ENCODE data around the gene ECHDC3. TPM values are rescaled to one million over a fixed set of nuclear protein-coding genes. Genes with fewer than 3 reads are reported as not detected.

ECHDC3 gene
- total and polyA plus RNA-seq, 9 donors, result 5.8 to 12.7 (median 8.6) TPM

- H3K27me3 ChIP-seq (ENCODE audit: control insufficient read depth, insufficient read depth, low read length), result no peaks in the 10 kb centered on the region
- H3K4me1 ChIP-seq (ENCODE audit: control insufficient read depth, insufficient read depth, low read length), result peaks cover 13% of the 10 kb centered on the region
- H3K9me3 ChIP-seq (replicated peaks; ENCODE audit: control insufficient read depth, low read depth, low read length), result no peaks in the 10 kb centered on the region
- peaks cover 37% of the 10 kb centered on the region for H3K36me3 ChIP-seq (ENCODE audit: control insufficient read depth, insufficient read depth, low read length)
- no peak overlapping the region for H3K27ac ChIP-seq (ENCODE audit: low read length)
- no peak overlapping the region for H3K4me3 ChIP-seq (ENCODE audit: low read length)
- no peak for DNase-seq
- no CpG with 5 or more reads among the region's 8 CpGs for WGBS (ENCODE audit: insufficient coverage)
Observed at GRCh38 chr10:11759347-11759746, 17.2 kb downstream of the ECHDC3 start.

- Histone ChIP-seq H3K4me1 (ENCODE audit: control insufficient read depth, insufficient read depth, low read length) (peaks cover 13% of the 10 kb centered on the region), H3K4me3 (ENCODE audit: low read length) (no peak overlapping the region), H3K27ac (ENCODE audit: low read length) (no peak overlapping the region), H3K27me3 (ENCODE audit: control insufficient read depth, insufficient read depth, low read length) (no peaks in the 10 kb centered on the region), H3K36me3 (ENCODE audit: control insufficient read depth, insufficient read depth, low read length) (peaks cover 39% of the 10 kb centered on the region), H3K9me3 (replicated peaks; ENCODE audit: control insufficient read depth, low read depth, low read length) (no peaks in the 10 kb centered on the region)
- WGBS (ENCODE audit: insufficient coverage), result 65% methylated on average over 4 of the region's 8 CpGs
- no peak for DNase-seq
Observed at GRCh38 chr10:11760151-11760550, 18.0 kb downstream of the ECHDC3 start.

- Histone ChIP-seq H3K36me3 (ENCODE audit: control insufficient read depth, insufficient read depth, low read length) (peaks cover 35% of the 10 kb centered on the region), H3K27ac (ENCODE audit: low read length) (no peak overlapping the region), H3K27me3 (ENCODE audit: control insufficient read depth, insufficient read depth, low read length) (no peaks in the 10 kb centered on the region), H3K4me1 (ENCODE audit: control insufficient read depth, insufficient read depth, low read length) (peaks cover 13% of the 10 kb centered on the region), H3K9me3 (replicated peaks; ENCODE audit: control insufficient read depth, low read depth, low read length) (no peaks in the 10 kb centered on the region), H3K4me3 (ENCODE audit: low read length) (no peak overlapping the region)
- DNase-seq, result no peak
- WGBS (ENCODE audit: insufficient coverage), result 78% methylated on average over 4 of the region's 7 CpGs
Observed at GRCh38 chr10:11760861-11761260, 18.7 kb downstream of the ECHDC3 start.

- Histone ChIP-seq H3K4me1 (ENCODE audit: control insufficient read depth, insufficient read depth, low read length) (peaks cover 13% of the 10 kb centered on the region), H3K4me3 (ENCODE audit: low read length) (no peak overlapping the region), H3K36me3 (ENCODE audit: control insufficient read depth, insufficient read depth, low read length) (peaks cover 32% of the 10 kb centered on the region), H3K27ac (ENCODE audit: low read length) (no peak overlapping the region), H3K27me3 (ENCODE audit: control insufficient read depth, insufficient read depth, low read length) (no peaks in the 10 kb centered on the region), H3K9me3 (replicated peaks; ENCODE audit: control insufficient read depth, low read depth, low read length) (no peaks in the 10 kb centered on the region)
- no peak for DNase-seq
- 80% methylated on average over 5 of the region's 6 CpGs for WGBS (ENCODE audit: insufficient coverage)
Observed at GRCh38 chr10:11761431-11761830, 19.2 kb downstream of the ECHDC3 start.

GRCh38 chr10:11762706-11763500 lies 20.7 kb downstream of the ECHDC3 start:
- H3K4me1 ChIP-seq (ENCODE audit: control insufficient read depth, insufficient read depth, low read length), result peaks cover 5% of the 10 kb centered on the region
- no peak overlapping the region for H3K4me3 ChIP-seq (ENCODE audit: low read length)
- no peak overlapping the region for H3K27ac ChIP-seq (ENCODE audit: low read length)
- no peaks in the 10 kb centered on the region for H3K9me3 ChIP-seq (replicated peaks; ENCODE audit: control insufficient read depth, low read depth, low read length)
- WGBS (ENCODE audit: insufficient coverage), result 82% methylated on average over 24 of the region's 32 CpGs
- DNase-seq, result no peak
- H3K36me3 ChIP-seq (ENCODE audit: control insufficient read depth, insufficient read depth, low read length), result peaks cover 31% of the 10 kb centered on the region
- H3K27me3 ChIP-seq (ENCODE audit: control insufficient read depth, insufficient read depth, low read length), result no peaks in the 10 kb centered on the region

GRCh38 chr10:11763501-11763861 lies 21.3 kb downstream of the ECHDC3 start:
- H3K27ac ChIP-seq (ENCODE audit: low read length), result no peak overlapping the region
- H3K27me3 ChIP-seq (ENCODE audit: control insufficient read depth, insufficient read depth, low read length), result no peaks in the 10 kb centered on the region
- no peaks in the 10 kb centered on the region for H3K9me3 ChIP-seq (replicated peaks; ENCODE audit: control insufficient read depth, low read depth, low read length)
- peaks cover 31% of the 10 kb centered on the region for H3K36me3 ChIP-seq (ENCODE audit: control insufficient read depth, insufficient read depth, low read length)
- H3K4me1 ChIP-seq (ENCODE audit: control insufficient read depth, insufficient read depth, low read length), result peaks cover 4% of the 10 kb centered on the region
- DNase-seq, result no peak
- 75% methylated on average over 5 of the region's 8 CpGs for WGBS (ENCODE audit: insufficient coverage)
- H3K4me3 ChIP-seq (ENCODE audit: low read length), result no peak overlapping the region

GRCh38 chr10:11765141-11765540 lies 23.0 kb downstream of the ECHDC3 start:
- H3K4me1 ChIP-seq (ENCODE audit: control insufficient read depth, insufficient read depth, low read length), result peaks cover 4% of the 10 kb centered on the region
- no peak for DNase-seq
- H3K27me3 ChIP-seq (ENCODE audit: control insufficient read depth, insufficient read depth, low read length), result no peaks in the 10 kb centered on the region
- no peaks in the 10 kb centered on the region for H3K9me3 ChIP-seq (replicated peaks; ENCODE audit: control insufficient read depth, low read depth, low read length)
- no peak overlapping the region for H3K4me3 ChIP-seq (ENCODE audit: low read length)
- no peak overlapping the region for H3K27ac ChIP-seq (ENCODE audit: low read length)
- peaks cover 28% of the 10 kb centered on the region for H3K36me3 ChIP-seq (ENCODE audit: control insufficient read depth, insufficient read depth, low read length)
- 61% methylated on average over 4 of the region's 6 CpGs for WGBS (ENCODE audit: insufficient coverage)

- WGBS (ENCODE audit: insufficient coverage), result 75% methylated on average over 9 of the region's 16 CpGs
- Histone ChIP-seq H3K4me3 (ENCODE audit: low read length) (no peak overlapping the region), H3K4me1 (ENCODE audit: control insufficient read depth, insufficient read depth, low read length) (no peaks in the 10 kb centered on the region), H3K27ac (ENCODE audit: low read length) (no peak overlapping the region), H3K9me3 (replicated peaks; ENCODE audit: control insufficient read depth, low read depth, low read length) (no peaks in the 10 kb centered on the region), H3K36me3 (ENCODE audit: control insufficient read depth, insufficient read depth, low read length) (no peaks in the 10 kb centered on the region), H3K27me3 (ENCODE audit: control insufficient read depth, insufficient read depth, low read length) (peaks cover 15% of the 10 kb centered on the region)
- no peak for DNase-seq
Observed at GRCh38 chr10:11772575-11773288, 30.6 kb downstream of the ECHDC3 start.

- WGBS (ENCODE audit: insufficient coverage), result 0% methylated on average over 2 of the region's 14 CpGs
- H3K4me1 ChIP-seq (ENCODE audit: control insufficient read depth, insufficient read depth, low read length), result no peaks in the 10 kb centered on the region
- no peaks in the 10 kb centered on the region for H3K36me3 ChIP-seq (ENCODE audit: control insufficient read depth, insufficient read depth, low read length)
- no peaks in the 10 kb centered on the region for H3K9me3 ChIP-seq (replicated peaks; ENCODE audit: control insufficient read depth, low read depth, low read length)
- no peak overlapping the region for H3K27ac ChIP-seq (ENCODE audit: low read length)
- DNase-seq, result no peak
- no peak overlapping the region for H3K4me3 ChIP-seq (ENCODE audit: low read length)
- H3K27me3 ChIP-seq (ENCODE audit: control insufficient read depth, insufficient read depth, low read length), result peaks cover 15% of the 10 kb centered on the region
Observed at GRCh38 chr10:11773761-11774441, 31.7 kb downstream of the ECHDC3 start.

- WGBS (ENCODE audit: insufficient coverage), result 40% methylated on average over 1 of the region's 5 CpGs
- H3K27me3 ChIP-seq (ENCODE audit: control insufficient read depth, insufficient read depth, low read length), result peaks cover 15% of the 10 kb centered on the region
Observed at GRCh38 chr10:11775412-11775811, 33.2 kb downstream of the ECHDC3 start.

More at GRCh38 chr10:11775412-11775811, 33.2 kb downstream of the ECHDC3 start:
- H3K27ac ChIP-seq (ENCODE audit: low read length), result no peak overlapping the region
- no peak for DNase-seq
- no peaks in the 10 kb centered on the region for H3K4me1 ChIP-seq (ENCODE audit: control insufficient read depth, insufficient read depth, low read length)
- no peaks in the 10 kb centered on the region for H3K9me3 ChIP-seq (replicated peaks; ENCODE audit: control insufficient read depth, low read depth, low read length)
- no peak overlapping the region for H3K4me3 ChIP-seq (ENCODE audit: low read length)
- H3K36me3 ChIP-seq (ENCODE audit: control insufficient read depth, insufficient read depth, low read length), result no peaks in the 10 kb centered on the region
